ENCODE results near the gene DEPDC1B. TPM values are rescaled to one million over a fixed set of nuclear protein-coding genes. Genes with fewer than 3 reads are reported as not detected.
A peak's percentile ranks its signal among the peaks of the same experiment; 100 is the strongest.

DEPDC1B gene
- total RNA-seq, 2 experiments from 2014 or later, result 49.1 to 50.8 TPM

GRCh38 chr5:60674251-60675069, 25.5 kb downstream of the DEPDC1B start:
- no peak for ATAC-seq
- peaks cover 2% of the 10 kb centered on the region for H3K36me3 Mint-ChIP-seq (ENCODE audit: low read depth)
- H3K27ac Mint-ChIP-seq, result no peak overlapping the region
- peaks cover 3% of the 10 kb centered on the region for H3K4me1 Mint-ChIP-seq (ENCODE audit: low read depth)
- CTCF ChIA-PET, result interaction anchor here (1.6 to 2.0 kb wide), 2 partner anchors 10 to 12 kb away, joined by 4 read pairs; no protein-coding TSS in a partner anchor
- no peaks in the 10 kb centered on the region for H3K27me3 Mint-ChIP-seq (ENCODE audit: low read depth)
- H3K9me3 Mint-ChIP-seq (ENCODE audit: insufficient read depth), result no peaks in the 10 kb centered on the region
- no peak overlapping the region for H3K4me3 Mint-ChIP-seq
- DNase-seq, result no peak
- POLR2A ChIA-PET, result interaction anchor here (1.2 kb wide), 1 partner anchor 26 kb away, joined by 4 read pairs; the partner anchor contains the start of gene DEPDC1B

GRCh38 chr5:60673334-60673733, 26.6 kb downstream of the DEPDC1B start:
- POLR2A ChIA-PET, result no interaction called here
- no peak overlapping the region for H3K27ac Mint-ChIP-seq
- CTCF ChIA-PET, result interaction anchor here (2.0 kb wide), 1 partner anchor 13 kb away, joined by 4 read pairs; no protein-coding TSS in a partner anchor
- peaks cover 3% of the 10 kb centered on the region for H3K4me1 Mint-ChIP-seq (ENCODE audit: low read depth)
- no peaks in the 10 kb centered on the region for H3K36me3 Mint-ChIP-seq (ENCODE audit: low read depth)
- no peak overlapping the region for H3K4me3 Mint-ChIP-seq
- DNase-seq, result no peak
- H3K9me3 Mint-ChIP-seq (ENCODE audit: insufficient read depth), result no peaks in the 10 kb centered on the region
- ATAC-seq, result no peak
- H3K27me3 Mint-ChIP-seq (ENCODE audit: low read depth), result no peaks in the 10 kb centered on the region

- no peak overlapping the region for H3K4me3 Mint-ChIP-seq
- CTCF ChIA-PET, result no interaction called here
- no peaks in the 10 kb centered on the region for H3K9me3 Mint-ChIP-seq (ENCODE audit: insufficient read depth)
- H3K36me3 Mint-ChIP-seq (ENCODE audit: low read depth), result no peaks in the 10 kb centered on the region
- peaks cover 3% of the 10 kb centered on the region for H3K4me1 Mint-ChIP-seq (ENCODE audit: low read depth)
- H3K27ac Mint-ChIP-seq, result no peak overlapping the region
- DNase-seq (no peak), ATAC-seq (no peak)
- POLR2A ChIA-PET, result no interaction called here
- no peaks in the 10 kb centered on the region for H3K27me3 Mint-ChIP-seq (ENCODE audit: low read depth)
These were observed 27.2 kb downstream of the DEPDC1B start for GRCh38 chr5:60672693-60673264.

GRCh38 chr5:60671899-60672692, 27.9 kb downstream of the DEPDC1B start:
- Mint-ChIP-seq H3K4me3 (no peak overlapping the region), H3K9me3 (ENCODE audit: insufficient read depth) (no peaks in the 10 kb centered on the region), H3K27ac (no peak overlapping the region), H3K4me1 (ENCODE audit: low read depth) (no peaks in the 10 kb centered on the region), H3K27me3 (ENCODE audit: low read depth) (no peaks in the 10 kb centered on the region), H3K36me3 (ENCODE audit: low read depth) (no peaks in the 10 kb centered on the region)
- ChIA-PET CTCF (no interaction called here), POLR2A (no interaction called here)
- no peak for ATAC-seq
- no peak for DNase-seq

- Mint-ChIP-seq H3K27me3 (ENCODE audit: low read depth) (no peaks in the 10 kb centered on the region), H3K27ac (no peak overlapping the region), H3K4me1 (ENCODE audit: low read depth) (no peaks in the 10 kb centered on the region), H3K4me3 (no peak overlapping the region), H3K9me3 (ENCODE audit: insufficient read depth) (no peaks in the 10 kb centered on the region), H3K36me3 (ENCODE audit: low read depth) (peaks cover 9% of the 10 kb centered on the region)
- DNase-seq (no peak), ATAC-seq (no peak)
- ChIA-PET CTCF (interaction anchor here (0.8 to 3.1 kb wide), 3 partner anchors 29 to 860 kb away, joined by 3 to 13 read pairs (median 7); partner anchors contain the start of gene DEPDC1B), POLR2A (no interaction called here)
These were observed 29.2 kb downstream of the DEPDC1B start for GRCh38 chr5:60670749-60671148.

GRCh38 chr5:60668686-60669304, 31.2 kb downstream of the DEPDC1B start:
- CTCF ChIA-PET, result interaction anchor here (0.6 to 3.1 kb wide), 15 partner anchors 10 to 861 kb away, joined by 3 to 13 read pairs (median 4); partner anchors contain the start of genes DEPDC1B and ELOVL7
- ATAC-seq (no peak), DNase-seq (no peak)
- Mint-ChIP-seq H3K4me3 (no peak overlapping the region), H3K36me3 (ENCODE audit: low read depth) (peaks cover 11% of the 10 kb centered on the region), H3K4me1 (ENCODE audit: low read depth) (no peaks in the 10 kb centered on the region), H3K27me3 (ENCODE audit: low read depth) (no peaks in the 10 kb centered on the region), H3K27ac (no peak overlapping the region), H3K9me3 (ENCODE audit: insufficient read depth) (no peaks in the 10 kb centered on the region)
- POLR2A ChIA-PET, result interaction anchor here (0.5 kb wide), 1 partner anchor 268 kb away, joined by 3 read pairs; no protein-coding TSS in a partner anchor

- Mint-ChIP-seq H3K27me3 (ENCODE audit: low read depth) (no peaks in the 10 kb centered on the region), H3K36me3 (ENCODE audit: low read depth) (peaks cover 6% of the 10 kb centered on the region), H3K4me1 (ENCODE audit: low read depth) (peaks cover 1% of the 10 kb centered on the region), H3K9me3 (ENCODE audit: insufficient read depth) (peaks cover 1% of the 10 kb centered on the region), H3K4me3 (no peak overlapping the region), H3K27ac (no peak overlapping the region)
- POLR2A ChIA-PET, result no interaction called here
- no peak for DNase-seq
- CTCF ChIA-PET, result no interaction called here
- no peak for ATAC-seq
These were observed 47.9 kb downstream of the DEPDC1B start for GRCh38 chr5:60651872-60652620.

- peak; percentile 44 for ATAC-seq
- Mint-ChIP-seq H3K27me3 (ENCODE audit: low read depth) (no peaks in the 10 kb centered on the region), H3K36me3 (ENCODE audit: low read depth) (peaks cover 6% of the 10 kb centered on the region), H3K27ac (no peak overlapping the region), H3K4me3 (no peak overlapping the region), H3K9me3 (ENCODE audit: insufficient read depth) (no peaks in the 10 kb centered on the region), H3K4me1 (ENCODE audit: low read depth) (peaks cover 1% of the 10 kb centered on the region)
- DNase-seq, result no peak
- CTCF ChIA-PET, result interaction anchor here (0.7 to 1.4 kb wide), 6 partner anchors 15 to 842 kb away, joined by 3 to 6 read pairs (median 3); no protein-coding TSS in a partner anchor
- POLR2A ChIA-PET, result no interaction called here
These were observed 50.6 kb downstream of the DEPDC1B start for GRCh38 chr5:60649288-60649917.

GRCh38 chr5:60648175-60648574, 51.8 kb downstream of the DEPDC1B start:
- Mint-ChIP-seq H3K4me3 (no peak overlapping the region), H3K27ac (no peak overlapping the region), H3K4me1 (ENCODE audit: low read depth) (peaks cover 1% of the 10 kb centered on the region), H3K36me3 (ENCODE audit: low read depth) (peaks cover 11% of the 10 kb centered on the region), H3K9me3 (ENCODE audit: insufficient read depth) (no peaks in the 10 kb centered on the region), H3K27me3 (ENCODE audit: low read depth) (no peaks in the 10 kb centered on the region)
- ChIA-PET CTCF (no interaction called here), POLR2A (no interaction called here)
- ATAC-seq, result no peak
- no peak for DNase-seq

GRCh38 chr5:60640901-60641300, 59.1 kb downstream of the DEPDC1B start:
- H3K36me3 Mint-ChIP-seq (ENCODE audit: low read depth), result peaks cover 56% of the 10 kb centered on the region
- H3K9me3 Mint-ChIP-seq (ENCODE audit: insufficient read depth), result peaks cover 4% of the 10 kb centered on the region
- no peak overlapping the region for H3K4me3 Mint-ChIP-seq
- ChIA-PET CTCF (no interaction called here), POLR2A (no interaction called here)
- DNase-seq (no peak), ATAC-seq (no peak)
- H3K4me1 Mint-ChIP-seq (ENCODE audit: low read depth), result no peaks in the 10 kb centered on the region
- H3K27me3 Mint-ChIP-seq (ENCODE audit: low read depth), result no peaks in the 10 kb centered on the region
- no peak overlapping the region for H3K27ac Mint-ChIP-seq

- no peak for ATAC-seq
- CTCF ChIA-PET, result no interaction called here
These were observed 60.4 kb downstream of the DEPDC1B start for GRCh38 chr5:60639544-60639943.

More at GRCh38 chr5:60639544-60639943, 60.4 kb downstream of the DEPDC1B start:
- no peaks in the 10 kb centered on the region for H3K4me1 Mint-ChIP-seq (ENCODE audit: low read depth)
- peaks cover 4% of the 10 kb centered on the region for H3K9me3 Mint-ChIP-seq (ENCODE audit: insufficient read depth)
- no peak overlapping the region for H3K4me3 Mint-ChIP-seq
- peaks cover 66% of the 10 kb centered on the region for H3K36me3 Mint-ChIP-seq (ENCODE audit: low read depth)
- no peak for DNase-seq
- POLR2A ChIA-PET, result no interaction called here
- H3K27me3 Mint-ChIP-seq (ENCODE audit: low read depth), result no peaks in the 10 kb centered on the region
- no peak overlapping the region for H3K27ac Mint-ChIP-seq
